Thoracic aorta (tissue), 2 donors: ENCODE results near the gene ESM1. TPM values are rescaled to one million over a fixed set of nuclear protein-coding genes. Genes with fewer than 3 reads are reported as not detected.
"Not testable (repeated sequence)": the region's sequence is repeated elsewhere in the genome, so short reads cannot be mapped to it uniquely, and the experiment has no call there.

Source experiments
- ATAC-seq: fragments of 150-250 bp; one replicate; pipeline ENCODE4 v1.8.0; 2017; ENCODE audit warnings: low read depth; ENCODE audit not compliant: insufficient number of reproducible peaks, low FRiP score
- DNase-seq: peaks from one replicate; pipeline ENCODE4 v3.0.0-alpha.2; 2020; ENCODE audit warnings: low spot score
- H3K27ac ChIP-seq, 2 donors: fragments of 200-600 bp; sonication (generic); 1 replicate in 1 of 2; 2 replicates in 1 of 2; pipeline ENCODE4 v1.5.1; 2016; ENCODE audit warnings: mild to moderate bottlenecking in 2 of 2, moderate library complexity in 2 of 2
- H3K27me3 ChIP-seq: fragments of 200-600 bp; sonication (generic); replicated peaks from 2 replicates; pipeline ENCODE4 v1.6.0; 2016; ENCODE audit warnings: mild to moderate bottlenecking; ENCODE audit not compliant: insufficient read depth
- H3K36me3 ChIP-seq: fragments of 200-600 bp; sonication (generic); one replicate; pipeline ENCODE4 v1.5.1; 2016
- H3K4me1 ChIP-seq, 2 donors: fragments of 200-600 bp; sonication (generic); 1 replicate in 1 of 2; 2 replicates in 1 of 2; pipeline versions ENCODE4 v1.5.1 to v1.6.0; 2016; ENCODE audit warnings: low read depth in 2 of 2, mild to moderate bottlenecking in 1 of 2; ENCODE audit not compliant: control insufficient read depth in 1 of 2
- H3K4me3 ChIP-seq: fragments of 200-600 bp; sonication (generic); 2 replicates; pipeline ENCODE4 v1.5.1; 2016; ENCODE audit warnings: mild to moderate bottlenecking
- H3K9me3 ChIP-seq: fragments of 200-600 bp; sonication (generic); 2 replicates; pipeline ENCODE4 v1.5.1; 2016
- CTCF ChIP-seq: fragments of 200-600 bp; sonication (generic); IDR thresholded peaks from one replicate; pipeline ENCODE4 v1.5.1; 2019; ENCODE audit warnings: antibody characterized with exemption
- total RNA-seq, 2 donors: library from RNA; depleted of rRNA; stranded (reverse); fragments of >200 nt; gene quantifications; one replicate each; pipeline versions ENCODE4 v1.1.0 to v1.2.3, GENCODE V29; 2016

The ESM1 gene
- total RNA-seq, 2 donors from 2014 or later = 1.8 to 3.9 TPM

- Histone ChIP-seq H3K36me3 (no peaks in the 10 kb centered on the region), H3K4me1 (no peaks in the 10 kb centered on the region), H3K27me3 (no peaks in the 10 kb centered on the region), H3K4me3 (no peak overlapping the region), H3K27ac (no peak overlapping the region), H3K9me3 (no peaks in the 10 kb centered on the region)
- no peak for TF ChIP-seq CTCF
- DNase-seq = no peak
- no peak for ATAC-seq
These were observed 42.2 kb upstream of the ESM1 start for GRCh38 chr5:55027595-55027994.

- TF ChIP-seq CTCF = no peak
- DNase-seq = no peak
- Histone ChIP-seq H3K27me3 (no peaks in the 10 kb centered on the region), H3K36me3 (no peaks in the 10 kb centered on the region), H3K9me3 (no peaks in the 10 kb centered on the region), H3K4me1 (peaks cover 3 to 10% of the 10 kb centered on the region in 2 donors), H3K4me3 (no peak overlapping the region), H3K27ac (no peak overlapping the region)
- no peak for ATAC-seq
These were observed 37.1 kb upstream of the ESM1 start for GRCh38 chr5:55022450-55022849.

DNA sequence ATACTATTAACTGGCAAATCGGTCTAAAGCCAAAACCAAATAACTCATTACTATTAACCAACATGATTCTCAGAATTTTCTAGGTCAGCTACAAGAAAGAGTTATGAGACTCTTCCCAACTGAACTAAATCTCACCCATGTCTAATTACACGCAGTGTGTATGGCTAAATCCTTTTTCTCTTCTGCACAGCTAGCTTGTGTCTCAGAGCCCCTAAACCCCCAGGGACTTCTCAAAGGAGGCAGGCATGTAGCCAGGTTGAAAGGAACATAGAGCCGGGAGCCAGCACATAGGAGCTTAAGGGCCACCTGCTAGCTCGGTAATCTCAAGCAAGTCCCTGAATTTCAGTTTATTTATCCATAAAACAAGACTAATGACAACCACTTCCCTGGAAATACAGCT, 36.4 kb upstream of the ESM1 start:
- no peak overlapping the region for H3K27ac ChIP-seq

GRCh38 chr5:55021410-55021809, 36.0 kb upstream of the ESM1 start:
- no peak overlapping the region for H3K27ac ChIP-seq
- H3K4me1 ChIP-seq = peaks cover 3 to 10% of the 10 kb centered on the region in 2 donors

More for the DNA sequence above, 36.4 kb upstream of the ESM1 start:
- TF ChIP-seq CTCF = no peak
- DNase-seq (no peak), ATAC-seq (no peak)
- Histone ChIP-seq H3K9me3 (no peaks in the 10 kb centered on the region), H3K36me3 (no peaks in the 10 kb centered on the region), H3K4me1 (peaks cover 3 to 10% of the 10 kb centered on the region in 2 donors), H3K27me3 (no peaks in the 10 kb centered on the region), H3K4me3 (peak overlapping the region; percentile 16)

GRCh38 chr5:55010149-55010548, 24.8 kb upstream of the ESM1 start:
- not testable (repeated sequence) for H3K27ac ChIP-seq, H3K4me1 ChIP-seq, ATAC-seq, H3K4me3 ChIP-seq, DNase-seq, H3K36me3 ChIP-seq, H3K27me3 ChIP-seq
- H3K9me3 ChIP-seq = peaks cover 14% of the 10 kb centered on the region

More at GRCh38 chr5:55021410-55021809, 36.0 kb upstream of the ESM1 start:
- no peak for DNase-seq
- Histone ChIP-seq H3K27me3 (no peaks in the 10 kb centered on the region), H3K9me3 (no peaks in the 10 kb centered on the region), H3K36me3 (no peaks in the 10 kb centered on the region), H3K4me3 (peak overlapping the region; percentile 16)
- no peak for ATAC-seq
- TF ChIP-seq CTCF = no peak

- Histone ChIP-seq H3K36me3 (no peaks in the 10 kb centered on the region), H3K4me3 (no peak overlapping the region), H3K9me3 (no peaks in the 10 kb centered on the region), H3K27me3 (no peaks in the 10 kb centered on the region), H3K27ac (no peak overlapping the region), H3K4me1 (no peaks in the 10 kb centered on the region)
- DNase-seq = no peak
- no peak for TF ChIP-seq CTCF
- ATAC-seq = no peak
These were observed 19.3 kb upstream of the ESM1 start for GRCh38 chr5:55004729-55005128.
